ENCODE results near the gene HIP1R. TPM values are rescaled to one million over a fixed set of nuclear protein-coding genes. Genes with fewer than 3 reads are reported as not detected.

Gene HIP1R
- polyA plus RNA-seq, 1 of the 3 experiments (the other 2 are of a cell fraction): 20.6 TPM

DNA sequence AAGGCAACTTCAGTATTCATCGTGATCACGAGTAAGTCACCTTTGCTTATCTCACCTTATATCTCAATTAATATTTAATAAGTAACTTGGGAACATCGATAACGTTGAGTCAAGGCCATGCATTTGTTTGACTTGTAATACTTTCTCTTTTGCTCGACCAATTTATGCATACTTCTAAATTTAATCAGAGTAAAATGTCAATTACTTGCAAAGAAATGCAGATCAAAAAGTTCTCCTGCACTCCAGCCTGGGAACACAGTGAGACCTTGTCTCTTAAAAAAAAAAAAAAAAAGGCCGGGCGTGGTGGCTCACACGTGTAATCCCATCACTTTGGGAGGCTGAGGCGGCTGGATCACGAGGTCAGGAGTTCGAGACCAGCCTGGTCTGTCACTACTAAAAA lies 11.8 kb upstream of the HIP1R start:
- H3K4me2 ChIP-seq: no peak overlapping the region
- H3K4me1 ChIP-seq (ENCODE audit: control insufficient read depth in 1 of 2, insufficient read depth in 2 of 2, low read depth in 1 of 2, low read length in 1 of 2): no peaks in the 10 kb centered on the region
- CTCF ChIA-PET: interaction anchor here (0.9 to 7.7 kb wide), 2 partner anchors 30 to 129 kb away, joined by 4 to 38 read pairs; no protein-coding TSS in a partner anchor
- no peak overlapping the region for H3K9ac ChIP-seq
- H3K27ac ChIP-seq (ENCODE audit: low read depth in 2 of 2, low read length in 1 of 2): no peak overlapping the region
- WGBS (ENCODE audit: low lambda C conversion rate): 84% methylated on average over 11 of the region's 11 CpGs
- POLR2A ChIA-PET: no interaction called here
- no peaks in the 10 kb centered on the region for H4K20me1 ChIP-seq (ENCODE audit: insufficient read depth)
- H3K79me2 ChIP-seq (ENCODE audit: insufficient read depth): no peaks in the 10 kb centered on the region
- H3K4me3 ChIP-seq (ENCODE audit: low read depth in 2 of 2, low read length in 1 of 2): no peak overlapping the region
- H3K9me3 ChIP-seq: no peaks in the 10 kb centered on the region
- no peak for TF ChIP-seq YY1 (IDR thresholded peaks at IDR 0.05; ENCODE audit: low read depth)
- TF ChIP-seq JUND (IDR thresholded peaks at IDR 0.05): no peak
- TF ChIP-seq, protein P1, sequence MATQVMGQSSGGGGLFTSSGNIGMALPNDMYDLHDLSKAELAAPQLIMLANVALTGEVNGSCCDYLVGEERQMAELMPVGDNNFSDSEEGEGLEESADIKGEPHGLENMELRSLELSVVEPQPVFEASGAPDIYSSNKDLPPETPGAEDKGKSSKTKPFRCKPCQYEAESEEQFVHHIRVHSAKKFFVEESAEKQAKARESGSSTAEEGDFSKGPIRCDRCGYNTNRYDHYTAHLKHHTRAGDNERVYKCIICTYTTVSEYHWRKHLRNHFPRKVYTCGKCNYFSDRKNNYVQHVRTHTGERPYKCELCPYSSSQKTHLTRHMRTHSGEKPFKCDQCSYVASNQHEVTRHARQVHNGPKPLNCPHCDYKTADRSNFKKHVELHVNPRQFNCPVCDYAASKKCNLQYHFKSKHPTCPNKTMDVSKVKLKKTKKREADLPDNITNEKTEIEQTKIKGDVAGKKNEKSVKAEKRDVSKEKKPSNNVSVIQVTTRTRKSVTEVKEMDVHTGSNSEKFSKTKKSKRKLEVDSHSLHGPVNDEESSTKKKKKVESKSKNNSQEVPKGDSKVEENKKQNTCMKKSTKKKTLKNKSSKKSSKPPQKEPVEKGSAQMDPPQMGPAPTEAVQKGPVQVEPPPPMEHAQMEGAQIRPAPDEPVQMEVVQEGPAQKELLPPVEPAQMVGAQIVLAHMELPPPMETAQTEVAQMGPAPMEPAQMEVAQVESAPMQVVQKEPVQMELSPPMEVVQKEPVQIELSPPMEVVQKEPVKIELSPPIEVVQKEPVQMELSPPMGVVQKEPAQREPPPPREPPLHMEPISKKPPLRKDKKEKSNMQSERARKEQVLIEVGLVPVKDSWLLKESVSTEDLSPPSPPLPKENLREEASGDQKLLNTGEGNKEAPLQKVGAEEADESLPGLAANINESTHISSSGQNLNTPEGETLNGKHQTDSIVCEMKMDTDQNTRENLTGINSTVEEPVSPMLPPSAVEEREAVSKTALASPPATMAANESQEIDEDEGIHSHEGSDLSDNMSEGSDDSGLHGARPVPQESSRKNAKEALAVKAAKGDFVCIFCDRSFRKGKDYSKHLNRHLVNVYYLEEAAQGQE (IDR thresholded peaks at IDR 0.05; ENCODE audit: low read depth, low read length): no peak
- TF ChIP-seq FOSL2 (IDR thresholded peaks at IDR 0.05; ENCODE audit: borderline replicate concordance, low read depth): no peak
- TF ChIP-seq EP300 (IDR thresholded peaks at IDR 0.05; ENCODE audit: borderline replicate concordance in 1 of 2, low read depth in 1 of 2, low read length in 1 of 2): no peak
- no peak for TF ChIP-seq CHD2 (IDR thresholded peaks at IDR 0.05; ENCODE audit: low read length, partially characterized antibody)
- no peak for TF ChIP-seq RCOR1 (IDR thresholded peaks at IDR 0.05; ENCODE audit: low read length)
- no peak for TF ChIP-seq ZBTB33 (IDR thresholded peaks at IDR 0.05; ENCODE audit: borderline replicate concordance, low read depth)
- no peak for TF ChIP-seq USF2 (IDR thresholded peaks at IDR 0.05; ENCODE audit: borderline replicate concordance, low read depth, low read length)
- TF ChIP-seq RAD21 (IDR thresholded peaks at IDR 0.05; ENCODE audit: low read length): no peak
- TF ChIP-seq, protein P2, sequence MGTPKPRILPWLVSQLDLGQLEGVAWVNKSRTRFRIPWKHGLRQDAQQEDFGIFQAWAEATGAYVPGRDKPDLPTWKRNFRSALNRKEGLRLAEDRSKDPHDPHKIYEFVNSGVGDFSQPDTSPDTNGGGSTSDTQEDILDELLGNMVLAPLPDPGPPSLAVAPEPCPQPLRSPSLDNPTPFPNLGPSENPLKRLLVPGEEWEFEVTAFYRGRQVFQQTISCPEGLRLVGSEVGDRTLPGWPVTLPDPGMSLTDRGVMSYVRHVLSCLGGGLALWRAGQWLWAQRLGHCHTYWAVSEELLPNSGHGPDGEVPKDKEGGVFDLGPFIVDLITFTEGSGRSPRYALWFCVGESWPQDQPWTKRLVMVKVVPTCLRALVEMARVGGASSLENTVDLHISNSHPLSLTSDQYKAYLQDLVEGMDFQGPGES (IDR thresholded peaks at IDR 0.05; ENCODE audit: low read depth, low read length): no peak
- TF ChIP-seq FOXJ3 (CRISPR knock-in tag; IDR thresholded peaks at IDR 0.05): no peak
- TF ChIP-seq USF1 (IDR thresholded peaks at IDR 0.05; ENCODE audit: borderline replicate concordance, low read depth): no peak
- no peak for TF ChIP-seq TCF12 (IDR thresholded peaks at IDR 0.05)
- TF ChIP-seq EZH2phosphoT487 (IDR thresholded peaks at IDR 0.05; ENCODE audit: borderline replicate concordance, low read depth): no peak
- no peak for TF ChIP-seq MXI1 (IDR thresholded peaks at IDR 0.05; ENCODE audit: low read depth, low read length)
- TF ChIP-seq POLR2AphosphoS5 (IDR thresholded peaks at IDR 0.05; ENCODE audit: low read depth, low read length): no peak
- no peak for TF ChIP-seq PBX3 (IDR thresholded peaks at IDR 0.05)
- TF ChIP-seq, protein P3, sequence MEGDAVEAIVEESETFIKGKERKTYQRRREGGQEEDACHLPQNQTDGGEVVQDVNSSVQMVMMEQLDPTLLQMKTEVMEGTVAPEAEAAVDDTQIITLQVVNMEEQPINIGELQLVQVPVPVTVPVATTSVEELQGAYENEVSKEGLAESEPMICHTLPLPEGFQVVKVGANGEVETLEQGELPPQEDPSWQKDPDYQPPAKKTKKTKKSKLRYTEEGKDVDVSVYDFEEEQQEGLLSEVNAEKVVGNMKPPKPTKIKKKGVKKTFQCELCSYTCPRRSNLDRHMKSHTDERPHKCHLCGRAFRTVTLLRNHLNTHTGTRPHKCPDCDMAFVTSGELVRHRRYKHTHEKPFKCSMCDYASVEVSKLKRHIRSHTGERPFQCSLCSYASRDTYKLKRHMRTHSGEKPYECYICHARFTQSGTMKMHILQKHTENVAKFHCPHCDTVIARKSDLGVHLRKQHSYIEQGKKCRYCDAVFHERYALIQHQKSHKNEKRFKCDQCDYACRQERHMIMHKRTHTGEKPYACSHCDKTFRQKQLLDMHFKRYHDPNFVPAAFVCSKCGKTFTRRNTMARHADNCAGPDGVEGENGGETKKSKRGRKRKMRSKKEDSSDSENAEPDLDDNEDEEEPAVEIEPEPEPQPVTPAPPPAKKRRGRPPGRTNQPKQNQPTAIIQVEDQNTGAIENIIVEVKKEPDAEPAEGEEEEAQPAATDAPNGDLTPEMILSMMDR (IDR thresholded peaks at IDR 0.05): no peak
- no peak for DNase-seq
- no peaks in the 10 kb centered on the region for H3F3A ChIP-seq (replicated peaks; ENCODE audit: insufficient read depth)
- no peak overlapping the region for H2AFZ ChIP-seq (ENCODE audit: low read depth)
- H3K9me2 ChIP-seq: no peaks in the 10 kb centered on the region
- no peaks in the 10 kb centered on the region for H3K36me3 ChIP-seq (replicated peaks in 1 of 2; ENCODE audit: control insufficient read depth in 1 of 2, insufficient read depth in 2 of 2, low read length in 1 of 2)
- H3K27me3 ChIP-seq (ENCODE audit: insufficient read depth): no peaks in the 10 kb centered on the region
